KBM-7 (cell line): ENCODE measurements around the gene MIB1.
A peak's percentile ranks its signal among the peaks of the same experiment; 100 is the strongest.
"Not testable (repeated sequence)": the region's sequence is repeated elsewhere in the genome, so short reads cannot be mapped to it uniquely, and the experiment has no call there.

Experiments used
- DNase-seq: peaks from one replicate; pipeline ENCODE4 v3.0.0-alpha.2; 2015
- in situ Hi-C: fragments of 300-500 bp; cut with MboI; formaldehyde crosslinking; loops from 2 replicates; pipeline ENCODE4 v1.14.3; 2020; ENCODE audit warnings: low sequenced_read_pairs, low pct_unique_long_range_greater_than_20kb, mixed read lengths

MIB1 gene

DNA sequence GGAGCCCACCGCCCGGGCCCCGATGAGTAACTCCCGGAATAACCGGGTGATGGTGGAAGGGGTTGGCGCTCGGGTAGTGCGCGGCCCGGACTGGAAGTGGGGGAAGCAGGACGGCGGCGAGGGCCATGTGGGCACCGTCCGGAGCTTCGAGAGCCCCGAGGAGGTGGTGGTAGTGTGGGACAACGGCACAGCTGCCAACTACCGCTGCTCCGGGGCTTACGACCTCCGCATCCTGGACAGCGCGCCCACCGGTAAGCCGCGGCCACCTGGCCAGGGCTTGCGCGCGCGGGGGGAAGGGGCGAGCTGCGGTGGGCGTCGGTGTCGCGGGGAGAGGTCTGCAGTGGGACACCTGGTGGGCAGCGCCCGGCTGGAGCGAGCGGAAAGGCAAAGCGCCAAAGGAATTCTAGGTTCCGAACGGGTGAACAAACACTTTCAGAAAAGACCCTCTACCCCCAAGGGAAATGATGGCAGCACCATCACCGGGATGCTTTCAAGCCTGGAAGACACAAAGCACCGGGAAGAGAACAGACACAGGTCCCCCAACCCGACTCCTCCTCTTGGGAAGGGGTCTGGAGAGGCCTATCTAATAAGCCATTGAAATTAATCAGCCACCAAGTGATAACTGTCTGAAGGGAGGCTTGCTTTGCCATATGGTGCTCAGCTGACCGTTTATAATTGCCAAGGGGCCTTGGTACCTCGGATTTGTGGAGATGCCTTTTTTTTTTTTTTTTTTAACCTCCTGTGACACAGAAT is 1.1 kb downstream of the MIB1 start:
- peak; percentile 39 for DNase-seq
- in situ Hi-C loops, result no loop called here

DNA sequence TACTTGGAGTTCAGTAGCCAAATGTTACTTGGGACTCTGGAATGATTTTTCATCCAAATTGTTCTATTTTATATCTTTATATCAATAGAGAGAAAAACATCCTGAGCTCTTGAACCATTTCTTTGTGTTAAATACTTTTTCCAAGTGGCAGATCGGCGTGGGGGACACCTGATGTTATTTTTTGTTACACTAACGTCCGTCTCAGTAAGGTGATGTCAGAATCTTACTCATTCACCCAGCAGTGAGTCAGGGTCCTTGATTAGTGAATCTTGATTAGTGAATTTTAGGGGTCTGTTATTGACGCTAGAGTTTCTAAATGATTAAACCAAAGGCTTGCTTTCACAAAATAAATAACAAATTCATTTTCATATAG is 1.7 kb downstream of the MIB1 start:
- no peak for DNase-seq
- in situ Hi-C loops, result no loop called here

DNA sequence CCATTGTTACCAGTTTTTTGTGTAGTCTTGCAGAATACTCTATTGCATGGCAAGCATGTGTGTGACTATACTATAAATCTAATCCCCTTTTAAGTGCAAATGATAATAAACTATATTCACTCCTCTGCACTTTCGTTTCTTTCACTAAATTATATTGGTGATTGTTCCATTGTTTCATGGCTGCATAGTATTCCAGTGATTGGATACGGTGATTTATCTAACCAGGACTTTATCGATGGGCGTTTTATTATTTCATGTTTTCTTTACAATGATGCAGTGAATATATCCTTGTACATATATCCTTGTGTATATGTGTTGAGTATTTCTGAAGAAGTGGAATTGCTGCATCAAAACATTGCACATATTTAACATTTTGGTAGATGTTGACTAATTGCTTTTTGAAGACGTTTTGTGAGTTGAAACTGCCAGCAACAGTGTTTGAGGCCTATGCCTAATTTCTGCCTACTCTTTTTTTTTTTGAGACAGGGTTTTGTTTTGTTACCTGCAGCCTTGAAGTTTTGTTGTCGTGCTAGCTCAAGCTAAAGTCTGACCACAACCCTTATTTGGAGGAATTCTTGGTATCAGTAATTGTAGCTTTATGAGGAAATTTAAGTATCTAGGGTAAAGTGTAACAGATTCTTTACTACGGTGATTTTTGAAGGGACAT is 2.7 kb downstream of the MIB1 start:
- in situ Hi-C loops, result no loop called here
- DNase-seq, result no peak

DNA sequence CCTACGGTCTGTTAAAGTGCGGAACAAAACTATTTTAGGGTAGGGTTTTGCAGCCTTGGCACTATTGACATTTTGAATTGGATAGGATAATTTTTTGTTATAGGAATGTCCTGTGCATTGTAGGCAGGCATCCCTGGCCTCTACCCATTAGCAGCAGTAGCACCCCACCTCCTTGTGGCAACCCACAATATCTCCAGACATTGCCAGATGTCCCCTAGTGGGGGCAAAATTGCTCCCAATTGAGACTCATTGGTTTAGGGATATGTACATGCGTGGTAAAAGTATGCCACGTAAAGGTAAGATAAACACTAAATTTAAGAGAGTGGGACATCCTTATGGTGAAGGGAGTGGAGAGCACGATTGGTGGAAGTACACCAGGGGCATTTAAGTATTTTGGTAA is 4.6 kb downstream of the MIB1 start:
- in situ Hi-C loops, result no loop called here
- DNase-seq, result no peak

DNA sequence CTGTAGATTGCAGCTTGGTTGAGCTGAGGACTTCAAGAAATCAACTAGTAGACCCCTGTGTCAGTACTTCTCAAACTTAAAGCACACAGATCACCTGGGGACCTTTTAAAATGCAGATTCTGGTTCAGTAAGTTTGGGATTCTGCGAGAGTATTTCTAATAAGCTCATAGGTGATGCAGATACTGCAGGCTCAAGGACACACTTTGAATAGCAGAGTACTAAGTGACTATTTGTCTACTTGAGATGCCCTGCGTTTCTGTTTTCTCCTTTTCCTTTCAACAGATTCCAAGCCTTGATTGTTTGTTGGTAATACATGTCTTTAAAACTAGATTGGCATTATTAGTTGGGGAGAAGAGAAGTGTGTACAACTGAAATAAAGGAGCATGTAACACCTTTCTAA is 6.7 kb downstream of the MIB1 start:
- DNase-seq, result no peak
- in situ Hi-C loops, result no loop called here

DNA sequence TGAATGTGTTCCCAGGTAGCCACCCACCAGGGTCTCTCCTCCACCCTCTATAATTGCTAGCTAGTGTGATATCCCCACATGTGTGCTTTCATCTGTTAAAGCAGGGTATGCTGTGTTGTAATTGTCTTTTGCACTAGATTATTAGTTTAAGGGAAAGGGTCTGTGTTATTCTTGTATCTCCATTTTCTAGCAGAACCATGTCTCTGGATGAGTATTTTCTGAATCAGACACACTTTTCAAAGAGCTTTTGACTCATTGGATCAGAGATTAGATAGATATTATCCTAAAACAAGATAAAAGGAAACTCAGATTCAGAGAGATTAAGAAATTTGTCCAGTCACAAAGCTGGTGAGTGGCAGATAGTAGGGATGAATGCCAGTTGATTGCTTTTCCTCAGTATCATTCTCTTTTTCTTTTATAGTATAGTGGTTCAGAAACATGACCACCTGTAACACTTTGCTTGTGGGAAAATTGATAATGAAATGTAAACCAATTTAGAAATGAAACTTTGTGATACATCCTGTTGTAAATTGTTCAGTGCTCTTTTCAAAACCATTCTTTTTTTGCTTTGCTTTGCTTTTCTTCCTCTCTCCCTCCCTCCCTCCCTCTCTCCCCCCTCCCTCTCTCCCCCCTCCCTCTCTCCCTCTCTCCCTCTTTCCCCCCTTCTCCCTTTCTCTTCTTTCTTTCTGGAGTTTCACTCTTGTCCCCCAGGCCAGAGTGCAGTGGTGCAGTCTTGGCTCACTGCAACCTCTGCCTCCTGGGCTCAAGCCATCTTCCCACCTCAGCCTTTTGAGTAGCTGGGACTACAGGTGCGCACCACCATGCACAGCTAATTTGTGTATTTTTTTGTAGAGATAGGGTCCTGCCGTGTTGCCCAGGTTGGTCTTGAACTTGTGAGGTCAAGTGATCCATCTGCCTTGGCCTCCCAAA is 7.4 kb downstream of the MIB1 start:
- no peak for DNase-seq
- in situ Hi-C loops, result no loop called here

DNA sequence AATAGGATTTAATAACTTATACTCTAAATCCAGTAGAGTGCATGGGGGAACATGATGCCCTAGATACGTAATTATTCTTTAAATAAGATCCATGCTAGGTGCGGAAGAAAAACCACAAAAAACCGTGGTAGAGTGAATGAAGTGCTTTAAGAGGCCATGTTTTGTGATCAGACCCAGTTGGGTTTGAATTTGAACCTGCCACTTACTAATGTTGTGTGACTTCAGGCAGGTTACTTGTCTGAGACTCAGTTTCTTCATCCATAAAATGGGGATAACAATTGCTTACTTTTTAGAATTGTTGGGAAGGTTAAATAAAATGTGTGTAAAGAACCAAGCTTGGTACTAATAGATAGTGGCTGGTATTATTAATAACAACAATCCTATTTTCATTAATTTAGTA is 17.2 kb downstream of the MIB1 start:
- no peak for DNase-seq
- in situ Hi-C loops, result no loop called here

DNA sequence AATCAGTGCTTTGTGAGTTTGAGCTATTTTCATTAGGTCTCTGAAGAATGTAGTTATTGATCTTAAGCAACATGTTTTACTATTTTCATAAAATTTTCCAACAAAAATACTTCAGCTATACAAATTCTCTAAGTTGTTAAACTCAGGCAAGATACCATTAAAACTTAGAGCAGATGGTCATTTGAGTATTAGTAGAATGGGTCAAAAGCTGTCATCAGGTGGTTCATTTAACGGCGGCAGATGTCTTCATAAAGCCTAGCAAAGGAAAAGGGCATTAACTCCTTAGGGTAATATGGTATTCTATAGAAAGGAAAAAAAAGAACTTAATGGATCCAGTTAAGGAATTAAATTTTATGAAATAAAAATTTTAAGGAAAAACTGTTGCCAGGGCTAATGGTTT is 19.2 kb downstream of the MIB1 start:
- DNase-seq, result no peak
- in situ Hi-C loops, result no loop called here

DNA sequence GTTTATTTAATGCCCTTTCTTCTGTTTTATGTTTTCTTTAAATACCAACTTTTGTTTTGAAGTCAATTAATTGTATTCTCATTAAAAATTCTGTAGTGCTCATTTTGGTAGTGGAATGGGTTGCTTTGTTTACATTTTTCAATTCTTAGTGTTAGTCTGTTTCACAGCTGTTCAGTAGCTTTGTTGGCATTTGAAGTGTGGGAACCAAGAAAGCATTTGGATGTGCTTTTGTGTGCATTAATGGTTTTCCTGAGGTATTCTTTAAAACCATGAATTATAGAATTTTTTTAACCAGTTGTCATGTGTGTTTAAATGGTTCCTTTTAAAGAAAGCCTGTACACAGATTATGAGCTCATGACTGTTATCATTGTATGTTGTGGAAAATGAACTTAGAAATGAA is 19.7 kb downstream of the MIB1 start:
- in situ Hi-C loops, result no loop called here
- DNase-seq, result no peak

DNA sequence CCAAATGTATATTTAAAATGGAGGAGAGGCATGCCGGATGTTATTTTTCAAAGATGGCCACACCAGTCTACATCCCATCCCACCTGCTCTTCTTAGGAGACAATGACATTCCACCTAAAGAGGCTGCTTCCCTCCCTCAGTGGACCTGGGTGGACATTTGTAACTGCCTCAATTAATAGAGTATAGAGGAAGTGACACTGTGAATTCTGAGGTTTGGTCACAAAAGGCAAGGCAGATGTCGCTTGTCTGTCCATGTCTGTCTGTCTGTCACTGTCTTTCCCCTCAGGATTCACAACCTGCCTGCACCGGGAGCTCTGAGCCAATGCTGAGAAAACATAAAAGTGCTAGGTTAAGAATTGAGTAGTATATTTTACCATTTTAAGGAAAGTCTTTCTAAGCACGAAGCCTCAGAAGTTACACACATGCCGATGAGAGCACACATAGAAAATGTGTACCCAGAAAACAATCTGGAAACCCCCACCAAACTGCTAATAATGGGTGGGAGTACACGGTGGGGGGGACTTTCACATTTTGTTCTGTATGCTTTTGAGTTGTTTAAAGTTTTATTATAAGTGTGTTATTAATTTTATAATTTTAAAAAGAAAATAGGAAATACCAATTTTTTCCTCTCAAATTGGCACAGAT is 21.0 kb downstream of the MIB1 start:
- in situ Hi-C loops, result no loop called here
- DNase-seq, result no peak

DNA sequence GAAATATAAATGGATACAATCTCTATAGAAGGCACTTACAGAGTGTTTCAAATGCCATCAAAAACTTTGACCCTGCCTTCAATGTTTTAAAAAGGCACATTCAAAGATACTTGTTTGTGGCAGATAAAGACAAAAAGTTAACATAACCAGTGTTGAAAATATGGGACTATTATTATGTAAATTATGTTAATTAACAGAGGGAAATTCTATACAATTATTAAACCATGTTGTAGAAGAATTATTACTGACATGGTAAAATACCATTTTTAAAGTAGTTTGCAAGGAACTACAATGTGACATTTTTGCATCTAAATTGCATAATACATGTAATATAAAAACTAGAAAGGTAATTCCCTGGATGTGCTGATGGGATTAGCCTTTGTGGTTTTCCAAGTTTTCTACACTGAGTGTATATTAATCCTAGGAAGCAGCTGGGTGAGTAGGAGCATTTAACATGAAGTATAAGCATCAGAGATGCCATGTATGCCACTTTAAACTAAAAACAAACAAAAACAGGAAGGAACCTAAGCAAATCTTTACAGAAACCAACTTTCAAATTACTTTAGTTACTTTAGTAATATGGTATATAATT is 21.7 kb downstream of the MIB1 start:
- in situ Hi-C loops, result no loop called here
- no peak for DNase-seq

DNA sequence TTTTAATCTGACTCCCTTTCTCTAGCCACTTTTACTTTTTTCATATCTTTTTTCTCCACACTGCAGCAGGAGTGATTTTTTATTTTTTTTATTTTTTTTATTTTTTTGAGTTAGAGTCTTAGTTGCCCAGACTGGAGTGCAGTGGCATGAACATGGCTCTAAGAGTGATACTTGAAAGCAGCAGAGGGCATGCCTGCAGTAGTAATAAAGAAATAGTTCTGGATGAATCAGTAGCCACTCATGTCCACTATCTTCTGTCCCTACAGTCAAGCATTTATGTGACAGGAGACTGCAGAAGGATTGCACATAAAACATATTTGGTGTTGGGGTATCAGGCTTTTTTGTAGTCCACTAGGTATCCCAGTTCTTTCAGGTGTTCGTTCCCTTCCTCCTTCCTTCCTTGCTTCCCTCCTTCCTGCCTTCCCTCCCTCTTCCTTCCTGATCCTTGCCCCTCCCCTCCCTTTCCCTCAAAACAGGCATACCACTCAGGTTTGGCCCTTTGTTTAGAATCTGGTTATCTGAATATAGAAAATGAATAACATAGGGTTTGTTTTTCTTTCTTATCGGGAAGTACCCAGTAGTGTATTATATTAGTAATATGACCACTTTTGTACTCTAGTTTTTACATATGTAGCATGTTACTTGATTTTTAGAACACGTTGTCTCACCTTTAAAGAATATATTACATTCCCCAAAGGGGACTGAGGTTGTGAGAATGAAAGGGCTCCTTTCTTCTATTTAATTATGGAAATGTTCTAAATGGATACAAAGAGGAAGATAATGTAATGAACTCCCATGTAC is 23.5 kb downstream of the MIB1 start:
- DNase-seq, result no peak
- in situ Hi-C loops, result no loop called here

DNA sequence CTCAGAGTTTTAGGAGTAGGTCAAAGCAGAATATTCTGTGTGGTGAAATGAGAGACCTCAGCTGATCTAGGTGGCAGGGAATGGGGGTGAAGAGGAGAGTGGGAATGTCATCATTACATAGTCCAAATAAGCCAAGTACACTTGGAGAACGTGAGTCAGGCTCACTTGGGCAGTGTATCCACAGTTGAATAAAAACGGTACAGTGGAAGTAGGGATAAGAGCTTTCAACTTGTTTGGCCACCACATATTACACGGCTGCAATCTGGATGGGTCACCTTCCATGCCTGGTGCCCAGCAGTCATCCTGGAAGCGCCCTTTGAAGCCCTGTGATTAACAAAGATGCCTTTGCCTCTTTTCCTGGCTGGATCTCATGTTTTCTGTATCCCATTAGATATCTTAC is 28.6 kb downstream of the MIB1 start:
- no peak for DNase-seq
- in situ Hi-C loops, result no loop called here

DNA sequence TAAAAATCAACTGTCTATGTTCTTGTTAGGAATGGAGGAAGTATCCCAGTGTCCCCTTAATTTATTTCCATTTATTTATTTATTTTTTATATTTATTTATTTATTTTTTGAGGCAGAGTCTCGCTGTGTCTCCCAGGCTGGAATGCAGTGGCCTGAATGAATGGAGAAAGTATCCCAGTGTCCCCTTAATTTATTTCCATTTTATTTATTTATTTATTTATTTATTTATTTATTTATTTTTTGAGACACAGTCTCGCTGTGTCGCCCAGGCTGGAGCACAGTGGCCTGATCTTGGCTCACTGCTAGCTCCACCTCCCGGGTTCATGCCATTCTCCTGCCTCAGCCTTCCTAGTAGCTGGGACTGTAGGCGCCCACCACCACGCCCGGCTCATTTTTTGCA is 34.1 kb downstream of the MIB1 start:
- in situ Hi-C loops, result no loop called here
- DNase-seq, result no peak

DNA sequence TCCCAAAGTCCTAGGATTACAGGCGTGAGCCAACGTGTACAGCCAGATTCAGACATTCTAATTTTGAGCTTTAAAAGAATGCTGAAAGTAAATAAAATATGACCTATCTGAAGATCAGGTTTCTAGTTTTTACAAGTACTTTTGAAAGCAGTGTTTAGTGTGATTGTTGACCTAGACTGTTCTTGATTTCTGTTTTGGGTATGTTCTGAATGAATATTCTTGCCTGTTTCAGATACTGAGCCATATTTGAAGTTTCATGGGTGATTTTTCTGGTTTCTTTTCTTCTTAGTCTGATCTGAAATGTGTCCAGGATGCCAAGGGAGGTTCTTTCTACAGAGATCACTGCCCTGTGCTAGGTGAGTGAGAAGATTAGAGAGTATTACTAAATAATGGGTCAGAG is 37.2 kb downstream of the MIB1 start:
- in situ Hi-C loops, result no loop called here
- DNase-seq, result no peak

DNA sequence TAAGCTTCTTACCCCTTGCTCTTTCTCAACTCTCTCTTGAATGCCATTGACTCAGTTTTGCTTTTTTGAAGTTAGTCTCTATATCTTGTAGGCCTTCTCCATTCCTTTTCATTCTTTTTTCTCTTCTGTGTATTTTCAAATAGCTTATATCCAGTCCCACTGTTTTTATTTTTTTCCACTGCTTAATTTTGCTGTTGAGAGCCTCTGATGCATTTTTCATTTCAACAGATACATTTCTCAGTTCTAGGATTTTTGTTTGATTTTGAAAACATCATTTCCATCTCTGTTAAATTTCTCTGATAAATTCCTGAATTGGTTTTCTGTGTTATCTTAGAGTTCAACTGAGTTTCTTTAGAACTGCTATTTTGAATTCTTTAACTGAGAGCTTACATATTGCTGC is 45.9 kb downstream of the MIB1 start:
- in situ Hi-C loops, result no loop called here

DNA sequence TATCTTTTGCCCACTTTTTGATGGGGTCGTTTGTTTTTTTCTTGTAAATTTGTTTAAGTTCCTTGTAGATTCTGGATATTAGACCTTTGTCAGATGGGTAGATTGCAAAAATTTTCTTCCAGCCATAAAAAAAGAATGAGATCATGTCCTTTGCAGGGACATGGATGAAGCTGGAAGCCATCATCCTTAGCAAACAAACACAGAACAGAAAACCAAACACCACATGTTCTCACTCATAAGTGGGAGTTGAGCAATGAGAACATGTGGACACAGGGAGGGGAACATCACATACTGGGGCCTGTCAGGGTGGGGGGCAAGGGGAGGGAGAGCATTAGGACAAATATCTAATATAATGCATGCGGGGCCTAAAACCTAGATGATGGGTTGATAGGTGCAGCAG is 55.5 kb downstream of the MIB1 start:
- in situ Hi-C loops, DNase-seq: not testable (repeated sequence)

More for the DNA sequence above, 45.9 kb downstream of the MIB1 start:
- DNase-seq, result no peak

DNA sequence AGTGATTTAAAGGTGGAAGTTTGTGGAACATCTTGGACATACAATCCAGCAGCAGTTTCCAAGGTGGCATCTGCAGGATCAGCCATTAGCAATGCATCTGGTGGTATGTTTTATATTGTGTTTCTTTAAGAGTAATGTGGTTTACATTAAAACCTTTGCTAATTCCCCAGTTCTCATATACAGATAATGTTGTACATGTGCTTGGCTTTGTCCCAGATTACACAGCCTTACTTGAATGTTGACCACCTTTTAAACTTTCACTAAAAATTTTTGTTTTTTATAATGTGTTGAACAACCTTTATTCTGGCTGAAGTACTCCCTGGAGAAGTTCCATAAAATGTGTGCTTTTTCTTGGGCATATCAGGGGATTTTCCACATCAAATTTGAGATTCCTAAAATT is 57.5 kb downstream of the MIB1 start:
- DNase-seq, result no peak
- in situ Hi-C loops, result no loop called here

DNA sequence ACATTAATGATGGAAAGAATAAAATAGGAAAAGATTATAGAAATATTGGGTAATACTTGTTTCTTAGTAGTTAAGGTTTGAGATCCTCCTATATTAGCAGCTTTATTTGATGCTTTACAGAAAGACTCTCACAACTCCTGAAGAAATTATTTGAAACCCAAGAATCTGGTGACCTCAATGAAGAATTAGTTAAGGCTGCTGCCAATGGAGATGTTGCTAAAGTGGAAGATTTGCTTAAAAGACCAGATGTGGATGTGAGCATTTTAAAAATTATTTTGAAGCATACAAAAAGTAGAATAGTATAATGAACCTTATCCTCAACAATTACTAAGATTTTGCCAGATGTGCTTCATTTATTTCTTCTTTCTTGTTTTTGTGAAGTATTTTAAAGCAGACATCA is 59.1 kb downstream of the MIB1 start:
- in situ Hi-C loops, result no loop called here
- DNase-seq, result no peak
